ENCODE data around the gene ACTR2. TPM values are rescaled to one million over a fixed set of nuclear protein-coding genes. Genes with fewer than 3 reads are reported as not detected.

ACTR2 gene
- total and polyA plus RNA-seq, 3 donors from 2014 or later, result 49.2 to 80.1 (median 56.6) TPM

DNA sequence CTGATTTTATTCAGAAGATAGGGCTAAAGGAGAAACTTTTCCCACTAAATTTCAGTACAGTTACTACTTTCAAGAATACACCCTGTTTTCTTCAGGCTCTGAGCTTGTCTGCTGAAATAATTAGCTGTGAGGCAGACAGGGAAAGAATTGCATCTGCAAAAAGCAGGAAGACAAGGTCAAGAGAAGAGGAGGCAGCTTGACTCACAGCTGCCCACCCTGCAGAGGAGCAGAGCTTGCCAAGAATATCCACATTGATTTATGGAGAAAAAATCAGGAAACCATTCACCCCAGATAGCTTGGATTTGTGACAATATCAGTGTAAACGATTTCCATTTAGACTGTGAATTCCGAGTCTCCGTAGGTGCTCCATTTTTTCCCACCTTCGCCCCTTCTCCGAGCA is 49.0 kb downstream of the ACTR2 start:
- no peak overlapping the region for H3K4me3 ChIP-seq
- no peak overlapping the region for H3K27ac ChIP-seq
- no peaks in the 10 kb centered on the region for H3K36me3 ChIP-seq (ENCODE audit: low read depth, missing control alignments)
- no peaks in the 10 kb centered on the region for H3K27me3 ChIP-seq
- WGBS, 2 donors, result 45 to 53% methylated on average over 5 of the region's 5 CpGs
- TF ChIP-seq POLR2A (IDR thresholded peaks at IDR 0.05), result no peak
- TF ChIP-seq, protein P1, sequence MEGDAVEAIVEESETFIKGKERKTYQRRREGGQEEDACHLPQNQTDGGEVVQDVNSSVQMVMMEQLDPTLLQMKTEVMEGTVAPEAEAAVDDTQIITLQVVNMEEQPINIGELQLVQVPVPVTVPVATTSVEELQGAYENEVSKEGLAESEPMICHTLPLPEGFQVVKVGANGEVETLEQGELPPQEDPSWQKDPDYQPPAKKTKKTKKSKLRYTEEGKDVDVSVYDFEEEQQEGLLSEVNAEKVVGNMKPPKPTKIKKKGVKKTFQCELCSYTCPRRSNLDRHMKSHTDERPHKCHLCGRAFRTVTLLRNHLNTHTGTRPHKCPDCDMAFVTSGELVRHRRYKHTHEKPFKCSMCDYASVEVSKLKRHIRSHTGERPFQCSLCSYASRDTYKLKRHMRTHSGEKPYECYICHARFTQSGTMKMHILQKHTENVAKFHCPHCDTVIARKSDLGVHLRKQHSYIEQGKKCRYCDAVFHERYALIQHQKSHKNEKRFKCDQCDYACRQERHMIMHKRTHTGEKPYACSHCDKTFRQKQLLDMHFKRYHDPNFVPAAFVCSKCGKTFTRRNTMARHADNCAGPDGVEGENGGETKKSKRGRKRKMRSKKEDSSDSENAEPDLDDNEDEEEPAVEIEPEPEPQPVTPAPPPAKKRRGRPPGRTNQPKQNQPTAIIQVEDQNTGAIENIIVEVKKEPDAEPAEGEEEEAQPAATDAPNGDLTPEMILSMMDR (IDR thresholded peaks at IDR 0.05), result no peak
- no peaks in the 10 kb centered on the region for H3K9me3 ChIP-seq
- peaks cover 17% of the 10 kb centered on the region for H3K4me1 ChIP-seq
- intact Hi-C loops (cut with DNase I; ENCODE audit: low total_unique reads), result no loop called here
- no peak for DNase-seq

DNA sequence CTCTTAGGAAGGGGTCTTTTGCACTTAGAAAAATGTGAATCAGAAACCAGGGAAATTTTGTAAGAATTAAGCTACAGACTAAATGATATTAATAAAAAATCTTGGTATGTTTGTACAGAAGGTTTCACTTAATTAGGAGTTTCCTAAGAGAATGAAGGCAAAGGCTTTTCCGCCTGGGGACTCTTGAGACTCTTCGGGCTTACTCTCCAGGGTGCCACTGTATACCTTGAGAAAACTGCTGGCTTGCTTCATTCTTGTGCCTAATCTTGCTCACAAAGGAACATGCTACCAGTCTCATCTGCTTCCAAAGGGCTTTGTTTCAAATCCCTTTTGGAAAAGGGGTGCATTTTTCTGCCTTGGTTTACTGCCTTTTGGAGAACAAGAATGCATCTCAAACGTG is 49.5 kb downstream of the ACTR2 start:
- WGBS, 2 donors, result 52 to 62% methylated on average over 3 of the region's 3 CpGs
- intact Hi-C loops (cut with DNase I; ENCODE audit: low total_unique reads), result no loop called here
- DNase-seq, result no peak
- Histone ChIP-seq H3K4me1 (peaks cover 18% of the 10 kb centered on the region), H3K27ac (no peak overlapping the region), H3K4me3 (no peak overlapping the region), H3K36me3 (ENCODE audit: low read depth, missing control alignments) (no peaks in the 10 kb centered on the region), H3K9me3 (no peaks in the 10 kb centered on the region), H3K27me3 (no peaks in the 10 kb centered on the region)
- TF ChIP-seq, protein P1 (IDR thresholded peaks at IDR 0.05), result no peak
- no peak for TF ChIP-seq POLR2A (IDR thresholded peaks at IDR 0.05)

- Histone ChIP-seq H3K9me3 (no peaks in the 10 kb centered on the region), H3K27ac (no peak overlapping the region), H3K4me3 (no peak overlapping the region), H3K4me1 (peaks cover 24% of the 10 kb centered on the region), H3K27me3 (no peaks in the 10 kb centered on the region), H3K36me3 (ENCODE audit: low read depth, missing control alignments) (no peaks in the 10 kb centered on the region)
- no peak for DNase-seq
- 83 to 87% methylated on average over 5 of the region's 5 CpGs for WGBS, 2 donors
- TF ChIP-seq POLR2A (IDR thresholded peaks at IDR 0.05), result no peak
- TF ChIP-seq, protein P1 (IDR thresholded peaks at IDR 0.05), result no peak
- intact Hi-C loops (cut with DNase I; ENCODE audit: low total_unique reads), result no loop called here
Observed at GRCh38 chr2:65277791-65278483, 50.3 kb downstream of the ACTR2 start.

GRCh38 chr2:65278531-65278981 is 50.9 kb downstream of the ACTR2 start:
- TF ChIP-seq, protein P1 (IDR thresholded peaks at IDR 0.05), result no peak
- no peak for TF ChIP-seq POLR2A (IDR thresholded peaks at IDR 0.05)
- WGBS, 2 donors, result 53 to 63% methylated on average over 6 of the region's 6 CpGs
- no peak for DNase-seq

GRCh38 chr2:65279756-65280155 is 52.1 kb downstream of the ACTR2 start:
- no peaks in the 10 kb centered on the region for H3K27me3 ChIP-seq
- H3K36me3 ChIP-seq (ENCODE audit: low read depth, missing control alignments), result no peaks in the 10 kb centered on the region
- WGBS, 2 donors, result 86 to 93% methylated on average over 6 of the region's 6 CpGs
- intact Hi-C loops (cut with DNase I; ENCODE audit: low total_unique reads), result no loop called here
- no peak overlapping the region for H3K4me3 ChIP-seq
- DNase-seq, result no peak
- peaks cover 24% of the 10 kb centered on the region for H3K4me1 ChIP-seq
- H3K27ac ChIP-seq, result no peak overlapping the region
- no peaks in the 10 kb centered on the region for H3K9me3 ChIP-seq
- TF ChIP-seq POLR2A (IDR thresholded peaks at IDR 0.05), result no peak
- TF ChIP-seq, protein P1 (IDR thresholded peaks at IDR 0.05), result no peak

More at GRCh38 chr2:65278531-65278981, 50.9 kb downstream of the ACTR2 start:
- peaks cover 24% of the 10 kb centered on the region for H3K4me1 ChIP-seq
- no peaks in the 10 kb centered on the region for H3K36me3 ChIP-seq (ENCODE audit: low read depth, missing control alignments)
- no peak overlapping the region for H3K4me3 ChIP-seq
- intact Hi-C loops (cut with DNase I; ENCODE audit: low total_unique reads), result no loop called here
- no peak overlapping the region for H3K27ac ChIP-seq
- no peaks in the 10 kb centered on the region for H3K9me3 ChIP-seq
- no peaks in the 10 kb centered on the region for H3K27me3 ChIP-seq
